Right lobe of liver (tissue), 6 donors: ENCODE data around the gene DRD1. TPM values are rescaled to one million over a fixed set of nuclear protein-coding genes. Genes with fewer than 3 reads are reported as not detected.
"Not testable (repeated sequence)": the region's sequence is repeated elsewhere in the genome, so short reads cannot be mapped to it uniquely, and the experiment has no call there.

ENCODE experiments used
- ATAC-seq, 4 donors: fragments of 200-7000 bp; cut with Tn5 transposase; one replicate each; pipeline ENCODE4 v1.9.1; 2020; ENCODE audit warnings: mild to moderate bottlenecking in 4 of 4, moderate library complexity in 4 of 4
- DNase-seq, 3 donors: peaks; one replicate each; pipeline ENCODE4 v3.0.0-alpha.2; 2020
- H3K27ac ChIP-seq, 3 donors: fragments of 200-600 bp; one replicate each; pipeline ENCODE4 v1.8.0; 2022
- H3K27me3 ChIP-seq, 2 donors: fragments of 200-600 bp; one replicate each; pipeline ENCODE4 v1.8.0; 2022
- H3K36me3 ChIP-seq, 4 donors: fragments of 200-600 bp; sonication (generic) in 1 of 4; one replicate each; pipeline versions ENCODE4 v1.5.1 to v1.8.0; 2017 to 2022; ENCODE audit warnings: control low read depth in 1 of 4
- H3K4me1 ChIP-seq, 4 donors: fragments of 200-600 bp; sonication (generic) in 1 of 4; one replicate each; pipeline versions ENCODE4 v1.5.1 to v1.8.0; 2017 to 2022; ENCODE audit warnings: control low read depth in 1 of 4
- H3K4me3 ChIP-seq, 3 donors: fragments of 200-600 bp; one replicate each; pipeline ENCODE4 v1.8.0; 2022
- H3K9me3 ChIP-seq, 4 donors: fragments of 200-600 bp; sonication (generic) in 1 of 4; one replicate each; pipeline versions ENCODE4 v1.5.1 to v1.8.0; 2017 to 2022; ENCODE audit warnings: control low read depth in 1 of 4
- CTCF ChIP-seq, 4 donors: fragments of 200-600 bp in 3 of 4; fragments of 450-650 bp in 1 of 4; IDR thresholded peaks; one replicate each; pipeline versions ENCODE4 v1.5.1 to v1.8.0; 2016 to 2022; ENCODE audit warnings: antibody characterized with exemption in 4 of 4, mild to moderate bottlenecking in 2 of 4
- POLR2A ChIP-seq: fragments of 450-650 bp; IDR thresholded peaks from one replicate; pipeline ENCODE4 v1.6.1; 2017; ENCODE audit warnings: antibody characterized with exemption, mild to moderate bottlenecking
- WGBS: methylation state at CpG from one replicate; pipeline ENCODE4 v1.1.6; 2018; ENCODE audit warnings: low coverage, low lambda C conversion rate; ENCODE audit not compliant: insufficient coverage; ENCODE audit errors: missing lambda C conversion rate; 5-methylcytosine and 5-hydroxymethylcytosine counted together
- intact Hi-C, 2 donors: fragments of 100-400 bp; cut with DNase I; formaldehyde crosslinking; loops; one replicate each; pipeline versions ENCODE4 v1.11.2 to v1.14.1; 2022
- total RNA-seq, 6 experiments: library from RNA; depleted of rRNA in 2 of 6; stranded (reverse); fragments of >200 nt in 2 of 6; fragmentation: NEBNext Ultra II Directional in 3 of 6; extraction: Animal tissue kit (Norgen Biotek cat#: 25700) in 3 of 6; gene quantifications; one replicate each; pipeline versions ENCODE4 v1.1.0 to v1.2.4, GENCODE V29; 2016 to 2023
- donor health status: DM: no; HTN: yes; CAD: no.
- donor health status: DM: no; HTN: no; CAD: no.
- donor health status: DM: no; HTN: no; CAD: no.
- donor health status: DM: no; HTN: yes; CAD: no.
- donor health status: DM: no; HTN: yes; CAD: no.

The DRD1 gene
- total RNA-seq, 6 experiments from 2014 or later, result 0.06 to 0.18 (median 0.15) TPM; not detected in 3

DNA sequence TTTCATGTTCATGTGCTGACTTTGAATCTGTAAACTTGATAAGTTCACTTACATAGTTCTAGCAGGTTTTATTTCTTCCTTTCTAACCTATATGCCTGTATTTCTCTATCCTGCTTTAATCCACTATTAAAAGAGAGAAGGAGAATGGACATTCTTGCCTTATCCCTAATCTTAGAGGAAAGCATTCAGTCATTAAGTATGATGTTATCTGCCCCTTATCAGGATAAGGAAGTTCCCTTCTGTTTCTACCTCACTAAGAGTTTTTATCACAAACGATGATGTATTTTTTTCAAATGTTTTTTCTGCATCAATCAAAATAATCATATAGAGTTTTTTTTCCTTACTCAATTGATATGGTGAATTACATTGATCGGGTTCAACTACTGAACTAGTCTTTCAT lies 33.1 kb downstream of the DRD1 start:
- Histone ChIP-seq H3K36me3 (no peaks in the 10 kb centered on the region), H3K4me1 (no peaks in the 10 kb centered on the region), H3K9me3 (no peaks in the 10 kb centered on the region), H3K4me3 (no peak overlapping the region), H3K27ac (no peak overlapping the region), H3K27me3 (no peaks in the 10 kb centered on the region)
- TF ChIP-seq CTCF (IDR thresholded peaks at IDR 0.05) (no peak), POLR2A (no peak)
- intact Hi-C loops, result no loop called here
- ATAC-seq (no peak), DNase-seq (no peak)
- 39% methylated on average over 2 of the region's 2 CpGs for WGBS

- Histone ChIP-seq H3K9me3 (no peaks in the 10 kb centered on the region), H3K4me1 (no peaks in the 10 kb centered on the region), H3K36me3 (no peaks in the 10 kb centered on the region), H3K27ac (no peak overlapping the region), H3K27me3 (no peaks in the 10 kb centered on the region), H3K4me3 (no peak overlapping the region)
- no peak for DNase-seq
- no peak for ATAC-seq
- 62% methylated on average over 3 of the region's 3 CpGs for WGBS
- TF ChIP-seq CTCF (IDR thresholded peaks at IDR 0.05) (no peak), POLR2A (no peak)
- intact Hi-C loops, result no loop called here
Measured at GRCh38 chr5:175406300-175406699, 37.7 kb downstream of the DRD1 start.

DNA sequence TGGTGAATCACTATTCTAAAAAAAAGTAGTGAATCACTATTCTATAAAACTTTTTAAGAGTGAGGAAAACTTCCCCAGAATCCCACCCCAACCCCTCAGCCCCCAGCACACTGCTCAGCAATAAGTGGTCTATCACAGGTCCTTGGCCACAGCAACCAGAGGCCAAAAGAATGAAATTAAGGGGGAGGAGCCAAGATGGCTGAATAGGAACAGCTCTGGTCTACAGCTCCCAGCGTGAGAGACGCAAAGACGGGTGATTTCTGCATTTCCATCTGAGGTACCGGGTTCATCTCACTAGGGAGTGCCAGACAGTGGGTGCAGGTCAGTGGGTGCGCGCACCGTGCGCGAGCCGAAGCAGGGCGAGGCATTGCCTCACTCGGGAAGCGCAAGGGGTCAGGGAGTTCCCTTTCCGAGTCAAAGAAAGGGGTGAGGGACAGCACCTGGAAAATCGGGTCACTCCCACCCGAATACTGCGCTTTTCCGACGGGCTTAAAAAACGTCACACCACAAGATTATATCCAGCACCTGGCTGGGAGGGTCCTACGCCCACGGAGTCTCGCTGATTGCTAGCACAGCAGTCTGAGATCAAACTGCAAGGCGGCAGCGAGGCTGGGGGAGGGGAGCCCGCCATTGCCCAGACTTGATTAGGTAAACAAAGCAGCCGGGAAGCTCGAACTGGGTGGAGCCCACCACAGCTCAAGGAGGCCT lies 46.2 kb downstream of the DRD1 start:
- not testable (repeated sequence) for H3K9me3 ChIP-seq, ATAC-seq
- WGBS, result 58% methylated on average over 12 of the region's 28 CpGs

DNA sequence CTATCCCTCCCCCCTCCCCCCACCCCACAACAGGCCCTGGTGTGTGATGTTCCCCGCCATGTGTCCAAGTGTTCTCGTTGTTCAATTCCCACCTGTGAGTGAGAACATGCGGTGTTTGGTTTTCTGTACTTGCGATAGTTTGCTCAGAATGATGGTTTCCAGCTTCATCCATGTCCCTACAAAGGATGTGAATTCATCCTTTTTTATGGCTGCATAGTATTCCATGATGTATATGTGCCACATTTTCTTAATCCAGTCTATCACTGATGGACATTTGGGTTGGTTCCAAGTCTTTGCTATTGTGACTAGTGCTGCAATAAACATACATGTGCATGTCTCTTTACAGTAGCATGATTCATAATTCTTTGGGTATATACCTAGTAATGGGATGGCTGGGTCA lies 48.6 kb downstream of the DRD1 start:
- H3K27me3 ChIP-seq, DNase-seq, H3K4me3 ChIP-seq, intact Hi-C loops, H3K27ac ChIP-seq, H3K9me3 ChIP-seq, ATAC-seq, H3K36me3 ChIP-seq, H3K4me1 ChIP-seq: not testable (repeated sequence)
- 77% methylated on average over 3 of the region's 4 CpGs for WGBS

More for the DNA sequence above, 46.2 kb downstream of the DRD1 start:
- H3K4me1 ChIP-seq, H3K4me3 ChIP-seq, H3K36me3 ChIP-seq, H3K27ac ChIP-seq, DNase-seq, intact Hi-C loops, H3K27me3 ChIP-seq: not testable (repeated sequence)

DNA sequence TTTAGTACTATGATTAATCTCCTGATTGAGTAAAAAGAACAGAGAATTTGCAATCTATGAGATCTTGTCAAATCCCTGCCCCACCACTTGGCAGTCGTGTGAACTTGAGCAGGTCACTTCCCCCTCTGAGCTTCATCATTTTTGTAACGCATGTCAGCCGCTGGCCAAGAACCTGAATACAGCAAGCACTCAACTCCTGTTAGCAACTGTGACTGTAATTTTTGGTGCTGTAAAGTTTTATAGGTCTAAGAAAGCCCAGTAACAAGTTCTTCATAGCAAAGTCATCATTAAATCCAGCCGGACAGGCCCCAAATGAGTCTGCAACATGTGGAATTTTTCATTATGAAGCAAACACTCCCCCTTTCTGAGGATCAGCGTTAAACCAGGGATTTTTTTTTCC lies 49.4 kb downstream of the DRD1 start:
- TF ChIP-seq POLR2A (no peak), CTCF (IDR thresholded peaks at IDR 0.05) (no peak)
- ATAC-seq, result no peak
- WGBS, result 57% methylated on average over 5 of the region's 5 CpGs
- Histone ChIP-seq H3K27me3 (no peaks in the 10 kb centered on the region), H3K4me3 (no peak overlapping the region), H3K27ac (no peak overlapping the region), H3K9me3 (no peaks in the 10 kb centered on the region), H3K4me1 (no peaks in the 10 kb centered on the region), H3K36me3 (no peaks in the 10 kb centered on the region)
- intact Hi-C loops, result no loop called here
- DNase-seq, result no peak
